ENCODE data around the gene TRAFD1.

GRCh38 chr12:112166051-112167015, 41.0 kb downstream of the TRAFD1 start:
- TF ChIP-seq CTCF (conservative IDR thresholded peaks at IDR 0.05 in 1 of 2, IDR thresholded peaks at IDR 0.05 in 1 of 2; ENCODE audit: extremely low read depth in 1 of 2, insufficient read depth in 1 of 2, low read depth in 1 of 2, low read length in 2 of 2) (no peak), EZH2 (IDR thresholded peaks at IDR 0.05; ENCODE audit: borderline replicate concordance, low read length) (no peak)
